Ovary (tissue), 3 donors: ENCODE measurements around the gene KRT6A.

Source experiments
- CTCF ChIP-seq, 3 donors: fragments of 450-650 bp in 2 of 3; fragments of 200-600 bp in 1 of 3; IDR thresholded peaks; one replicate each; pipeline versions ENCODE4 v1.5.1 to v1.8.0; 2016 to 2022; ENCODE audit warnings: antibody characterized with exemption in 3 of 3, mild to moderate bottlenecking in 1 of 3
- EP300 ChIP-seq: sonication (generic); formaldehyde crosslinking; IDR thresholded peaks from one replicate; pipeline ENCODE4 v1.6.1; 2017; ENCODE audit warnings: antibody characterized with exemption
- POLR2A ChIP-seq: fragments of 450-650 bp; IDR thresholded peaks from one replicate; pipeline ENCODE4 v1.6.1; 2017; ENCODE audit warnings: antibody characterized with exemption, mild to moderate bottlenecking, moderate library complexity
- donor health status: DM: no; HTN: no; CAD: no.

- no peak for TF ChIP-seq CTCF (IDR thresholded peaks at IDR 0.05)
- TF ChIP-seq POLR2A = no peak
- no peak for TF ChIP-seq EP300
Measured at GRCh38 chr12:52531566-52532300, 38.7 kb upstream of the KRT6A start.
